HG03064 (cell line): ENCODE data around the gene PICALM.
"Not testable (repeated sequence)": the region's sequence is repeated elsewhere in the genome, so short reads cannot be mapped to it uniquely, and the experiment has no call there.

Source experiments
- ATAC-seq: cut with Tn5 transposase; IDR thresholded peaks from one replicate; pipeline ENCODE4 v1.9.1; 2021; ENCODE audit warnings: low read depth; ENCODE audit not compliant: unreplicated experiment

Gene PICALM

DNA sequence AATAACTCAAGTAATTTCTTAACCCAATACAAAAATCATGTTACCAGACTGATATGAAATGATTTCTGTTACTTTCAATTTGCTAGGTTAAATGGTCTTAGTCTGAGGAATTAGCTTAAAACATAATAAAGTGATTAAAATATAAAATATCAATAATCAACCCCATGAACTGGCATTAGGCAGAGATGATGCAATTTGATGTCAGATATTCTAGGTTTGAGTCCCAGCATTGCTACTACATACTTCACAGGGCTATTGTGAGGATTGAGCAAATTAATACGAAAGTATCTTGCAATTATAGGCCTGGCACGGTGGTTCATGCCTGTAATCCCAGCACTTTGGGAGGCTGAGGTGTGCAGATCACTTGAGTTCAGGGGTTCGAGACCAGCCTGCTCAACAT, 66.5 kb downstream of the PICALM start:
- no peak for ATAC-seq

DNA sequence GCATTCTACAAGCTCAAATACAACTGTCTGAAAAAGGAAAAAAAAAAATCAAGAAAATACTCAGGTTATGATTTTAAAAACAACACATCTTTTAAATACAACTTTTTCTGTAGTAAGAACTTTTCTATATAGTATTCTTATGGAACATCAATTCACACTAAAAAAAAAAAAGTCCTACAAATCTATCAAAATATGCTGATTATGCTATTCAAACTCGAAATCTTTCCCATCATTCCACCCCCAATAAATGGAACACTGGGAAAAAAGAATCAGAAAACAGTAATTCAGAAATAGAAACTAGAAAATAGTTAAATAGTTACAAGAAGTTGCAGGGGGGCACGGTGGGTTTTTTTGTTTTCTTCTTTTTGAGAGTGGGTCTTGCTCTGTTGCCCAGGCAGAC, 77.4 kb downstream of the PICALM start:
- ATAC-seq: no peak

DNA sequence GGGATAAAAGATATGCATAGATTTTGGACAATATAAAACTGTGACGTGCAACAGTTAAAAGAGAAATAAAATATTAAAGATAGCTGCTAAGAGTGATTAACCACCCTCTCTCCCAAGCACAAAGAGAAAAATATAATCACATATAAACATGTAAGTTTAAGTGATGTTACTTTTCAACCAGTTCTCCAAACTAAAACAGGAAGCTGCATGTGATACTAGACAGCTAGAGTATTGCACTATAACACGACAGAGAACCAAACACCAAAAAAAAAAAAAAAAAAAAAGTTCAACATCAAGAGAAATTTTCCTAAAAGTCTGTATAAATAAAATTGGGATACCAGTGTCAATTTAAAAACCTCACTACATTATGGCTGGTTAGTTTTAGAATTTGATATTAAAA, 79.1 kb downstream of the PICALM start:
- no peak for ATAC-seq

DNA sequence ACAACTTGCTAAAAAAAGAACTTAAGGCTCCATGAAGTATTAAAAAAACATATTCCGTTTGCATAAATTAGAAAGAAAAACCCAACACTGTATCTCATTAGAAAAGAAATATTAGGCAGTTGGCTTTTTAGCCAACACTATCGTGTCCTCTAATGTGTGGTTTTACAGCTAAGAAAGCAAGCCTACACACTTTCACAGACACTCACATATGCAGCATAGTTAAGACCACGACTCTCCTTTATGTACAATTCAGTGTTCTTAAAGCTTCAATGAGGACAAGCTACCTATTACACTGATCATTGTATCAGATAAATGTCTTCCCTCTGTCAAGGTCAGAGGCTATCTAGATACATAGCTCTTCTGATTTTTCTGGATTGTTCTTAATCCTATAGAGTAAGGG, 80.1 kb downstream of the PICALM start:
- ATAC-seq: no peak

DNA sequence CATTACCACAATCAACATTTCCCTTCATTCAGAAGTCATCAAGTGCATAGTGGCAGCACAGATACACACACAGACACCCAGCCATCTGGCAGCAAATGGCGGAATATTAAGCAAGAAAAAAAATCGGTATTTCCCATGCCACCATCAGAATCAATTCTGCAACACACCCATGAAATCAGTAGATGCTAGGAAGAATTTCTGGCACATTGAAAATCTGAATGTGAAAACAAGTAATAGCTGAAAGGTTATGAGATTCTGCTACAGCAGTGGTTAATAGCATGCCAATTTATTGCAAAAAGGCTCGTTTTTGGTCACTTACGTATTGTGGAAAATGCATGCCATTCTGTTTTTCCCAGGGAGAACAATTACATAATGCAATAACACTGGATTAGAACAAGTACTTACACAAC, 91.1 kb downstream of the PICALM start:
- ATAC-seq: no peak

DNA sequence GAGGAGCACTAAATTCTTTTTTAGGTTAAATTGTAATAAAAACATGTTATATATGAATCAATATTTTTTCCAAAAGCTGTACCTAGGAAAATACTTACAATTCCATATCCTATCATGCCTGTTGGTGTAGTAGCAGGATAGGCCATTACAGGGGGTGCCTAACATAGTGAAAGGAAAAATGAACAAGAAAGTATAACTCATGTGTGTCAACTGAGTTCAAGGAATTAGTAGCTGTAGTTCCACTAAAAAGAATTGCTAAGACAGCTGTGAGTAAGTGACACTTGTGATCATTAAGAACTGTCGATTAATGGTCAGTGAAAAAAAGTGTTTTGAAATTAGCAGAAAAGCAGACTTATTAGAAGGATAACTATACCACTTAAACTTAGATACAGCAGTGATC, 92.4 kb downstream of the PICALM start:
- ATAC-seq: no peak

DNA sequence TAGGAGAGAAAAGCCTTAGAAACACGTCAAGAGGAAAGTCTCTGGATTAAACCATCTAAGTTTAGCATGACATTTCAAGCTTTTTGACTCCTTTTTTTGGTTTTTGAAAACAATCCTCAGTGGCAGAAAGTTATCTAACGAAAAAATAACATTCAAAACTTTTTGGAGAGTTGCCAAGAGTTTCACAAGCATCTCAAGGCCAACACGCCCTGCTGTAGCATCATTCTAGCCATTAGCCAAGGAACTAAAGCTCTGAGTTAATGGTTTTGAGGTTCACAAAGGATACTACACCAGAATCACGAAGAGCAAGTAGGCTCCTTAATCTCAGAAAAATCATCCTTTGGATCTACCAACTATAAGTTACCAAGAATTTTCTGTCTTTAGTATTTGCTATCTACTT, 94.8 kb downstream of the PICALM start:
- no peak for ATAC-seq

DNA sequence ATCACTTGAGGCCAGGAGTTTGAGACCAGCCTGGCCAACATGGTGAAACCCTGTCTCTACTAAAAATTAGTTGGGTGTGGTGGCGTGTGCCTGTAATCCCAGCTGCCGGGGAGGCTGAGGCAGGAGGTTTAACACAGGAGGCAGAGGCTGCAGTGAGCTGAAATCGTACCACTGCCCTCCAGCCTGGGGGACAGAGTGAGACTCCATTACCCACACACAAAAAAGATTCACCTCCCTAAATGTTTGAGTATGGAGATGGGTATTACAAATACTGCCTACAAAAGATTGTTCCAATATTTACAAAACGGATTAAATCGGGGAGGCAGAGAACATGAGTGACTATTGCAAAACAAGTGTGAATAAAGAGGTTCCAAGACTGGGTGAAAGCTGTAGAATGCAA, 98.3 kb downstream of the PICALM start:
- no peak for ATAC-seq

DNA sequence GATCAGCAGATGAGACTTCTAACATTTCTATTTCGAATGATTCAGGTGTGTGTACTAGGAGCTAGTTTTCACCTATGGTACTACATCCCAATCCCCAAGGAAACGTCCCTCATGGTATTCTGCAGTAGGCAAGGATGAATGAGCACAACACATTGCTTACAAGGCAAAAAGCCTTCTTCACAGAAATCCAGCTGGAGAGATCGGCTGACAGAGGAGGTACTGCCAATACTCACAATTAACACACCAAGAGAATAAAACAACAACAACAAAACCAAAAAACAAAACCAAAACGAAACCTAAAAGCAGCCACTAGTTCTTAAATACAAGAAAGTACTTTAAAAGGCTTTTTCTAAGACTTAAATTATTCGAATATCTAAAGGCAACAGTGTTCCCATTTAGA, 101.4 kb downstream of the PICALM start:
- no peak for ATAC-seq

DNA sequence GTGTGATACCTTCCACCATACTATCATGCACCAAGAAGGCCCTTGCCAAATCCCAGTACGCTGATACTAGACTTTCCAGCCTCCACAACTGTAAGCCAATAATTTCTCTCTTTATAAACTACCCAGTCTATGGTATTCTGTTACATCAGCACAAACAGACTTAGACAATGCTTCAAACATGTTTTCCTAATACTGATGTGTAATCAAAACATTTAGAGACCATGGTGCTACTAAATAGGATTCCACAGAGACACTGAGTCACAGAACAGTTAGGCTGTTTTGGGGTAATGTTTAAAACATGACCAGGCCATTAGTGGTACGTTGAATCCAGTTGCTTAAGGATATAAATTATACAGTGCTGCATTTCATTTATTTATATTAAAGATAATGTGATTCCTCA, 103.7 kb downstream of the PICALM start:
- no peak for ATAC-seq

DNA sequence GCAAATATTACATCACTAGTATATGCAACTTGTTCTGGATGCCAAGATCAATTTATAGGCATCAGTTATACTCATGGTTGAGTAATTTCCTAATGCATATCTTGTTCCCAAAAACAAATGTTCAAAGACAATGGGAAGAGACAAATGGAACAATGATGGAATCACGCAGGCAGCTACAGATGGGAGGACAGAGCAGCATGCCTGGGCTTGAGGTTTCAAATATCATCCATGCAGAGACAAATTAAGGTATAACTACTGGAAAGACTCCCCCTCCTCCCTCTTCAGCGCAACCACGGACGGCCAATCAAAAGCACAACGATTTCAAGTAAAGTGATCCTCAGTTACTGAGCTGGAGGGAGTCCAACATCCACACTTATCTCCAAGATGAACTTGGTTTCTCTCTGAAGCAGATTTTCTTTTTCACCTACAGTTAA, 106.9 kb downstream of the PICALM start:
- ATAC-seq: no peak

DNA sequence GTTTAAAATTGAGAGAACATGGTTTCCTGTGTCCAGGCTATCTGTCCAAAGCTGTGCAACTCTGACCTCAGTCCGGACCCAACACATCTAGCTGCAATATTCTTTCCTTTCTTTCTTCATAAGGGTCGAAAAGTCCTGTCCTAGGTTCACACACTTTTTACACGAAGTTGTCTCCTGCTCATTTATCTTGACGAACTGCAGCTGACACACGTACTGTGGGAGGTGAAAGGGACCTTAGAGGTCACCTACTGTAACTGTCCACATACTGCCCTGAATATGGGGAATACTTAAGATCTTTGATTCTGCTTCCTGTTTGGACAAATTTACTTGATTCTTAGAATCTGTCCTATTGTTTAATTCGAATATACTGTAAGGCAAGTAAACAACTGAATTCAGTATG, 107.8 kb downstream of the PICALM start:
- ATAC-seq: no peak

DNA sequence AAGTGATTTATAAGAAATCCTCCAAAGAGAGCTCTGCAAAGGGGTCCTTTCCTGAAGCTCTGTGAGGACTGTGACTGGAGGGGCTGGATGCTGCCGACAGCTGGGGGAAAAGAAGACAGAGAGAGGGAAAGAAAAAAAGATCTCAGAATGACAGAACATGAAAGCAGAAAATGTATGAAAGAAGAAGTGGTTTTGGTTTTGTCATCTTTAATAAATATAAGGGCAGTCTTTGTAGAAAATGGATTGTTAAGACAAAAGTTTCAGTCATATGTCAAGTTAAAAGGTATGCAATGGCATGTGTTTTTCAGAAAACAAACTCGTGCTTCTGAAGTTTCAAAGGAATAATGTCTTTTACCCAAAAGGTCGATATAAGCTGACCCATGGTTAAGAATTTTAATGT, 108.2 kb downstream of the PICALM start:
- no peak for ATAC-seq

DNA sequence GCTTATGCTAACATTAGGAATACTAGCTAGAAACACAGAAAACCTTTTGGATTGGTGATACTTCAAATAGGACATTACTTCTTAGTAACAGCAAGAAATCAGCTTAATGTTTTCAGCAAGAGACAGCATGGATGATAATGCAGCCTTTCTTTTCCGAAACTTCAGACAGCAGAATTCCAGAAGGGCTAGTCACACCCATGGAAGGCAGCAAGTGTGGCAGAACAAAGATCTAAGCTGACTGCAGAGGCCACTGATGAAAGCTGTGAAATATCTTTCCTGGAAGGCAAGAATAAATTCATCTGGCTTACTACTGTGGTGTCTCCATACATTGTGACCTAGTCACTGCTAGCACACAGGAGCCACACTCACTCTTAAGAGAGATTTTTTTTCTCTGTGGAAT, 113.4 kb downstream of the PICALM start:
- ATAC-seq: no peak

DNA sequence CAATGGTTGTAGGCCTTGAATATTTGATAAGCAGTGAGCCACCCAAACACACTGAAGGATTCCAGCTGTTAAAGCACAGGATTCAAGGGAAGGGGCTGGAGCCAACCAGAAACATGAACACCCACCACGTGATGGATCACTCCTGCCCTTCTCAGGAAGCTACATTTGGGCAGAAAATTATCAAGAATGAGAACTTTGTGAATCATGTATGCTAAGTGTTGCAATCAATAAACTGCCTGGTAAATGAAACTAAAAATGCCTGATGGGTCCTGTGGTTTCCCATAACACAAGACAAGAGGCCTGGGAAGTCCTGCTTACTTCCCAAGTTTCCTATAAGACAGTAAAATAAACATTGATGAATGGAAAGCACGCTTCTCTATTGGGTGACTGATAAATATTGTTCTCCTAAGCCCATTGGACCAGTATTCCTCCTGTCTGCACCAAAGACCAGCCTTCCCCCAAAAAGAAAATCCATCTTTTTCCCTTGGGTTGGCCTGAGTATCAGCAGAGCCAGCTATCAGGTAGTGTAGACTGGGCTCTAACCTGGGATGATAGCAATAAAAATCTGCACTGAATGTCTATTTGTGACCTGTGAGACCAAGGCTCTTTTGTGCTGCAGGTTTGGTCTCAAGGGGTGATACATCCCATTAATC, 115.3 kb downstream of the PICALM start:
- no peak for ATAC-seq

DNA sequence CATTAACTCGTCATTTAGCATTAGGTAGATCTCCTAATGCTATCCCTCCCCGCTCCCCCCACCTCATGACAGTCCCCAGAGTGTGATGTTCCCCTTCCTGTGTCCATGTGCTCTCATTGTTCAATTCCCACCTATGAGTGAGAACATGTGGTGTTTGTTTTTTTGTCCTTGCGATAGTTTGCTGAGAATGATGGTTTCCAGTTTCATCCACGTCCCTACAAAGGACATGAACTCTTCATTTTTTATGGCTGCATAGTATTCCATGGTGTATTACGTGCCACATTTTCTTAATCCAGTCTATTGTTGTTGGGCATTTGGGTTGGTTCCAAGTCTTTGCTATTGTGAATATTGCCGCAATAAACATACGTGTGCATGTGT, 116.8 kb downstream of the PICALM start:
- not testable (repeated sequence) for ATAC-seq

DNA sequence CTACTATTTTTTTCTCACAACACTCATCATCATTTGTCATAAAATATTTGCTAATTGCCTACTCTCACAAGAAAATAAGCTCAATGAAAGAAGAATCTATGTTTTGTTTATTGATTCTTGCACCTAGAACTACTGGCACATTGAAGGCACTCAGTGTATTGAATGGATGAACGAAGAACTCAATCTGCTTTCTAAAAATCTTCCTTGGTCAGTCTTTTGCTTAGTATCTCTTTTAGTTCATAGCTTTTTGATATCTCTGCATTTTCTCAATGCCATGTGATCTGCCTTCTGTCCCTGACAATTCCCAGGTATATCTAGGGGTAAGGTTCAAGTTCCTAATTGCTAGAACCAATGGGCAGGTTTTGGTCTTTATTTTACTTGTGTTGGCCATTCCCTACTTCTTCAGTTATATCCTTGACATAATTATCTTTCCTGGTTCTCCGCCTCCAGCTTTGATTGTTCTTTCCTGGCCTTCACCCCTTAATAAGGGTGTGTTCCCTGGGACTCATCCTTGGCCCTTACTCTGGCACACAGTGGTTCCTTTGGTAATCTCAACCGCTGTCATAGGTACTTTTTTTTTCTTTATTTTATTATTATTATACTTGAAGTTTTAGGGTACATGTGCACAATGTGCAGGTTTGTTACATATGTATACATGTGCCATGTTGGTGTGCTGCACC, 117.3 kb downstream of the PICALM start:
- no peak for ATAC-seq

DNA sequence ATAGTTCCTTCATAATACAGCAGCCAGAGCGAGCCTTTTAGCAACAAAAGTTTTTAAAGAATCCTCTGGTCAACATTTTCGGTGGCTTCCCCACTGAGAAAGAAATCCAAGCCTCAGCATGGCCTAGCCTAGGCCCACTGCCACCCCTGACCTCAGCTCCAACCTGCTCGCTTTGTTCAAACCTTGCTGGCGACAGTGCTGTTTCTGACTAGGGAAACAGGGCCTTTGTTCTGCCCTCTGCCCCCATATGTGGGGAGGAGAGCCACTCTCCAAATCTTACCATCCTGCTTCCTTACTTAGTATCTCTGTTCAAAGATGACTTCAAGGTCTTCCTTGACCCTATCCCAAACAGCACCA, 117.9 kb downstream of the PICALM start:
- no peak for ATAC-seq

DNA sequence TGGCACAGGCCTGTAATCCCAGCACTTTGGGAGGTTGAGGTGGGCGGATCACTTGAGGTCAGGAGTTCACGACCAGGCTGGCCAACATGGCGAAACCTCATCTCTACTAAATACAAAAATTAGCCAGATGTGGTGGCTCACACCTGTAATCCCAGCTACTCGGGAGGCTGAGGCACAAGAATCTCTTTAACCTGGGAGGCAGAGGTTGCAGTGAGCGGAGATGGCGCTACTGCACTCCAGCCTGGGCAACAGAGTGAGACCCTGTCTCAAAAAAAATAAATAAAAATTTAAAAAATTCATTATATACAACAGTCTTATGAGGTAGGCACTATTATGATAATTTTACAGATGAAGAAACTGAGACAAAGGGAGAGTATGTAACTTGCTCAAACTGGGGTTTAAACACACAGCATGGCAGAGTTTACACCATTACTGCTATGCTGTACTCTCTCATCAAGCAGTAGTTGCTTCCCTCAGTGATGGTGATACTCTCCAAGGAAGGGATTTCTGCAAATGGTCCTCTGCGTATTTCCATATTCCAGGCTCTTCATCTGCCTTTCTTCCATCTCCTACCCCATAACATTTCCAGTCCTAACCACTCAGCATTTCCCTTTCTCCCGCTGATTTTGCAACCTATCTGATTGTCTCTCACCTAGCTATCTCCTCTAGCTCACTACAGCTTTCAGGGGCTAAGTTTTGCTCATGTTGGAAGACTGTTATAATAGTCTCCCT, 118.4 kb downstream of the PICALM start:
- ATAC-seq: no peak

DNA sequence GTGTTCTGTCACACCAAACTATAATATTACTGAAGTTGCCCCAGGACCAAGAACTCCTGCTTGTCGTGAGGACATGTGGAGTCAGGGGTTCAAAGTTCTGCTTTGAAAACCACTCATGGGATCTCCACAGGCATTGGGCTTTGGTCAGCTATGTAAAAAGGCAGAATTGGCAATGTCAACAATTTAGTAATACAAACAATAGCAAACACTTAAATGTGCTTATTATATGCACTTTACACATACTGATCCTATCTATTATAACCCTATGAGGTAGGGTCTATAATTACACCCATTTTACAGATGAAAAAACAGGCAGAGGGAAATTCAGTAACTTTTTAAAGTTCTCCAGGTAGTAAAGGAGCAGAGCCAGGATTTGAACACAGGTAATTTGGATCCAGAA, 119.1 kb downstream of the PICALM start:
- ATAC-seq: no peak

DNA sequence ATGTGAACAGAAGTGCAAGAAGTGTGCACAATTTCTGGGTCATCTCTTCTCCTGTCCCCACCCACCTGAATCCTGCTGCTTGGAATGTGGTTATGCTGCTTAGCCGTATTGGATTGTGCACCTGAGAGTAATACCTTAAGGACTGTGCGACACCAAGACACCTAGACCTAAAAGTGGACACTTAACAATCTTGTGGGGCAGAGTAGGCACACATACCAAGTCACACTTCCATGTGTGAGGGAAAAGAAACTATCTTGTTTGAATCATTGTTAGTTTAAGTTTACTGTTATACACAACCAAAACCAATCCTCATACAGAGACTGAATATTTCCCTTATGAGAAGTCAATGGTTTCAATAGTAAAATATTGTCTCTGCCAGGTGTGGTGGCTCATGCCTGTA, 120.0 kb downstream of the PICALM start:
- ATAC-seq: no peak
